ENCODE measurements around the gene CLEC1A.

GRCh38 chr12:10072131-10072530 lies 26.7 kb downstream of the CLEC1A start:
- TF ChIP-seq CTCF (IDR thresholded peaks at IDR 0.05 in 8 of 11, conservative IDR thresholded peaks at IDR 0.05 in 3 of 11): no peak
- no peak for TF ChIP-seq POLR2A (IDR thresholded peaks at IDR 0.05)

Measured in spleen (tissue), 7 donors.